Jurkat, Clone E6-1 (cell line): Measurements from ENCODE around the gene CCNY.

Experiments used
- DNase-seq: peaks from one replicate; pipeline ENCODE4 v3.0.0-alpha.2; 2011; ENCODE audit warnings: low read depth, low spot score
- H3K4me3 ChIP-seq: 2 replicates; pipeline ENCODE4 v1.5.1; 2011; ENCODE audit warnings: mild to moderate bottlenecking, low read length, control low read depth, moderate library complexity

The CCNY gene

GRCh38 chr10:35613597-35614226 is 277.4 kb downstream of the CCNY start:
- no peak for DNase-seq
- H3K4me3 ChIP-seq, result no peak overlapping the region

GRCh38 chr10:35614312-35614711 is 278.0 kb downstream of the CCNY start:
- H3K4me3 ChIP-seq, result no peak overlapping the region
- DNase-seq, result no peak
